ENCODE data around the gene HRH3.

GRCh38 chr20:62210496-62210855 is 9.6 kb downstream of the HRH3 start:
- TF ChIP-seq, protein P1, sequence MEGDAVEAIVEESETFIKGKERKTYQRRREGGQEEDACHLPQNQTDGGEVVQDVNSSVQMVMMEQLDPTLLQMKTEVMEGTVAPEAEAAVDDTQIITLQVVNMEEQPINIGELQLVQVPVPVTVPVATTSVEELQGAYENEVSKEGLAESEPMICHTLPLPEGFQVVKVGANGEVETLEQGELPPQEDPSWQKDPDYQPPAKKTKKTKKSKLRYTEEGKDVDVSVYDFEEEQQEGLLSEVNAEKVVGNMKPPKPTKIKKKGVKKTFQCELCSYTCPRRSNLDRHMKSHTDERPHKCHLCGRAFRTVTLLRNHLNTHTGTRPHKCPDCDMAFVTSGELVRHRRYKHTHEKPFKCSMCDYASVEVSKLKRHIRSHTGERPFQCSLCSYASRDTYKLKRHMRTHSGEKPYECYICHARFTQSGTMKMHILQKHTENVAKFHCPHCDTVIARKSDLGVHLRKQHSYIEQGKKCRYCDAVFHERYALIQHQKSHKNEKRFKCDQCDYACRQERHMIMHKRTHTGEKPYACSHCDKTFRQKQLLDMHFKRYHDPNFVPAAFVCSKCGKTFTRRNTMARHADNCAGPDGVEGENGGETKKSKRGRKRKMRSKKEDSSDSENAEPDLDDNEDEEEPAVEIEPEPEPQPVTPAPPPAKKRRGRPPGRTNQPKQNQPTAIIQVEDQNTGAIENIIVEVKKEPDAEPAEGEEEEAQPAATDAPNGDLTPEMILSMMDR (IDR thresholded peaks at IDR 0.05; ENCODE audit: low read length): no peak
- no peak for TF ChIP-seq EZH2 (IDR thresholded peaks at IDR 0.05; ENCODE audit: borderline replicate concordance, low read length)

All from OCI-LY1 (cell line).